Prostate gland (tissue), 2 donors: ENCODE measurements around the gene ANKMY1. TPM values are rescaled to one million over a fixed set of nuclear protein-coding genes. Genes with fewer than 3 reads are reported as not detected.

Experiments
- DNase-seq: peaks from one replicate; pipeline ENCODE4 v3.0.0-alpha.2; 2019; ENCODE audit warnings: low spot score
- H3K27ac ChIP-seq, 2 donors: fragments of 200-600 bp; sonication (generic); 2 replicates each; pipeline ENCODE4 v1.5.1; 2017 to 2019
- H3K27me3 ChIP-seq: fragments of 200-600 bp; sonication (generic); replicated peaks from 2 replicates; pipeline ENCODE4 v1.5.1; 2019; ENCODE audit not compliant: insufficient read depth
- H3K36me3 ChIP-seq, 2 donors: fragments of 200-600 bp; sonication (generic); 1 replicate in 1 of 2; 2 replicates in 1 of 2; pipeline versions ENCODE4 v1.5.1 to v1.8.1; 2017 to 2019
- H3K4me1 ChIP-seq: fragments of 200-600 bp; sonication (generic); replicated peaks from 2 replicates; pipeline ENCODE4 v1.5.1; 2019
- H3K4me3 ChIP-seq, 2 donors: fragments of 200-600 bp; sonication (generic); 2 replicates each; pipeline ENCODE4 v1.5.1; 2017 to 2019
- H3K9me3 ChIP-seq: fragments of 200-600 bp; sonication (generic); 2 replicates; pipeline ENCODE4 v1.5.1; 2017
- CTCF ChIP-seq, 4 experiments: fragments of 200-600 bp in 2 of 4; fragments of 450-650 bp in 2 of 4; sonication (generic) in 2 of 4; IDR thresholded peaks; 1 replicate in 3 of 4; 2 replicates in 1 of 4; pipeline ENCODE4 v1.5.1; 2016 to 2019; ENCODE audit warnings: antibody characterized with exemption in 4 of 4, mild to moderate bottlenecking in 2 of 4, moderate library complexity in 2 of 4
- POLR2A ChIP-seq: fragments of 450-650 bp; IDR thresholded peaks from one replicate; pipeline ENCODE4 v1.6.1; 2016; ENCODE audit warnings: antibody characterized with exemption, mild to moderate bottlenecking
- POLR2AphosphoS5 ChIP-seq: sonication (generic); formaldehyde crosslinking; IDR thresholded peaks from one replicate; pipeline ENCODE4 v1.6.1; 2017; ENCODE audit warnings: antibody characterized with exemption
- WGBS: methylation state at CpG from one replicate; pipeline ENCODE4 v1.1.5; 2018; 5-methylcytosine and 5-hydroxymethylcytosine counted together
- intact Hi-C: fragments of 100-400 bp; cut with DNase I; formaldehyde crosslinking; loops from one replicate; pipeline ENCODE4 v1.14.2; 2022
- total RNA-seq, 2 donors: library from RNA; depleted of rRNA; stranded (reverse); fragments of >200 nt; gene quantifications; one replicate each; pipeline ENCODE4 v1.1.0, GENCODE V29; 2016

ANKMY1 gene
- total RNA-seq, 2 donors from 2014 or later = 22.7 to 31.4 TPM

GRCh38 chr2:240527153-240527750, 30.5 kb downstream of the ANKMY1 start:
- H3K4me1 ChIP-seq = no peaks in the 10 kb centered on the region
- 66% methylated on average over 3 of the region's 3 CpGs for WGBS
- no peak for DNase-seq
- no peak overlapping the region for H3K4me3 ChIP-seq
- no peak overlapping the region for H3K27ac ChIP-seq
- H3K9me3 ChIP-seq = no peaks in the 10 kb centered on the region
- H3K36me3 ChIP-seq = no peaks in the 10 kb centered on the region
- no peak for TF ChIP-seq CTCF (IDR thresholded peaks at IDR 0.05)
- TF ChIP-seq POLR2AphosphoS5 = no peak
- TF ChIP-seq POLR2A = no peak
- H3K27me3 ChIP-seq = no peaks in the 10 kb centered on the region
- intact Hi-C loops = no loop called here

DNA sequence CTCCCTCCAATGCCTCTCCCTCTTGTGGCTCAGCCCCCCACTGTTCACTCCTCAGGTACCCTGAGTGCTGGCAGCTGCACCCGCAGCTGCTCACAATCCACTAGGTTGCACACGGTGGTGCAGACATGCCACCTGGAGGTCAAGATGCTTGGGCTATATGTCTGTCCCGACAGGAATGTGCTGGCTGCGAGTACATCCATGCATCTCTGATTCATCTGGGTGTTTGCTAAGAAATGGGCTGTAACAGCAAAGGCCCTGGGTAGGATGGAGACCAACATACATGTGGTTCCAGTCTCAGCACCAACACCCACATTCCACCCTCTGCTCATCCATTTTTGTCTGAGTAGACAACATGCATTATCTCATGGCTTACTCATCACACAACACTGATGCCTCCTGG, 31.3 kb downstream of the ANKMY1 start:
- H3K27ac ChIP-seq = no peak overlapping the region
- intact Hi-C loops = no loop called here

DNA sequence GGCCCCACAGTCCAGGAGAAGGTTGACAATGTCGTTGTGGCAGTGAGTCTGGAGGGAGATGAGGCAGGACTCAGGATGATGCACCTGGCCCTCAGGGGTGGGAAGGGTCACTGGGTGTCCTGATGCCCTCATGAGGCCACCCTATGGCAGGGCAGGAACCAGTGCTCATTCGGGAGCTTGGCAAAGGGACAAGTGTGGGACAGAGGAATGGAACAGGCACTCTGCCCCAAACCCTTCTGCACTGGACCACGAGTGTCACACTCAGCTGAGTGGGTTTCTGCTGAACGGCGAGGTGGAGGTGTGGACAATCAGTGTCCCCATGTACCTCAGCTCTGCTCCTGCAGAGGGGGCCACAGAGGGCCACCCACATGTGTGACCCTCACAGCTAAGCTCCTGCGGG, 32.0 kb downstream of the ANKMY1 start:
- no peaks in the 10 kb centered on the region for H3K4me1 ChIP-seq
- 98% methylated on average over 6 of the region's 6 CpGs for WGBS
- H3K36me3 ChIP-seq = no peaks in the 10 kb centered on the region
- intact Hi-C loops = no loop called here
- no peaks in the 10 kb centered on the region for H3K9me3 ChIP-seq
- H3K27ac ChIP-seq = no peak overlapping the region
- TF ChIP-seq POLR2AphosphoS5 (no peak), CTCF (IDR thresholded peaks at IDR 0.05) (no peak)
- no peaks in the 10 kb centered on the region for H3K27me3 ChIP-seq
- no peak overlapping the region for H3K4me3 ChIP-seq
- no peak for DNase-seq

More for the DNA sequence above, 31.3 kb downstream of the ANKMY1 start:
- no peak for TF ChIP-seq CTCF (IDR thresholded peaks at IDR 0.05)
- no peak for TF ChIP-seq POLR2AphosphoS5
- no peak for TF ChIP-seq POLR2A
- Histone ChIP-seq H3K9me3 (no peaks in the 10 kb centered on the region), H3K36me3 (no peaks in the 10 kb centered on the region), H3K27me3 (no peaks in the 10 kb centered on the region), H3K4me3 (no peak overlapping the region), H3K4me1 (no peaks in the 10 kb centered on the region)
- DNase-seq = no peak
- 100% methylated on average over 3 of the region's 4 CpGs for WGBS

DNA sequence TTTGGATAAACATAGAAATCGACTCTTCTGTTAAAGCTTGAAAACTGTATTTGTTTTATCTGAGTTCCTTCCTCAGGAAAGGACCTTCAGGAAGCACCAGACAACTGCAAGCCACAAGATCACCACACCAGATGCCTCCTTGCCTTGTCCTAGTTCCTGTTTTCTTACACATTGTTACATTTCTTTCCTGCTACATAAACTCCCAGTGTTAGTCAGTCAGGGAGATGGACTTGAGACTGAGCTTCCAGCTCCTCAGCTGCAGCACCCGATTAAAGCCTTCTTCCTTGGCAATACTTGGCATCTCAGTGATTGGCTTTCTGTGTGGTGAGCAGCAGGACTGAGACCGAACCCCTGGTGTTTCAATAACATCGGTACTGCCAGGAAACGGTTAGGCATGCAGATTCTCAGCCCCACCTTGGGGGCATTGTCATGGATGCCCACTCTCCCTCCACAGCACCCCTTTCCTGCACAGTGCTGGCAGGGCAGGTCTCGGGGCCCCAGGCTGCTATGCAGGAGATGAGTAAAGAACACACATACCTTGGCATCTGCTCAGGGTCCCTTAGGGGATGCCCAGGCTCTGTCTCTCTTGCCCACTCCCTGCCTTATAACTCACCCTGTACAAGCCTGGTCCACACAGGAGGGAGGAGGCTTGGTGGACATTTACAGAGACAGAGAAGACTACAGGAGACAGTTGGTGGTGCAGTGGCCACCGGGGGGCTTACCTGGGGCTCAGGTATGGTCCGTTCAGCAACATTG, 32.6 kb downstream of the ANKMY1 start:
- intact Hi-C loops = no loop called here
- Histone ChIP-seq H3K4me1 (no peaks in the 10 kb centered on the region), H3K4me3 (no peak overlapping the region), H3K27ac (no peak overlapping the region), H3K27me3 (no peaks in the 10 kb centered on the region), H3K36me3 (no peaks in the 10 kb centered on the region), H3K9me3 (no peaks in the 10 kb centered on the region)
- TF ChIP-seq POLR2A (no peak), CTCF (IDR thresholded peaks at IDR 0.05) (no peak), POLR2AphosphoS5 (no peak)
- WGBS = 81% methylated on average over 8 of the region's 8 CpGs
- no peak for DNase-seq
